RPMI8226 (cell line): ENCODE measurements around the gene RTP3.
A peak's percentile ranks its signal among the peaks of the same experiment; 100 is the strongest.
"Not testable (repeated sequence)": the region's sequence is repeated elsewhere in the genome, so short reads cannot be mapped to it uniquely, and the experiment has no call there.

Experiments
- DNase-seq: peaks from one replicate; pipeline ENCODE4 v3.0.0-alpha.2; 2015

RTP3 gene

DNA sequence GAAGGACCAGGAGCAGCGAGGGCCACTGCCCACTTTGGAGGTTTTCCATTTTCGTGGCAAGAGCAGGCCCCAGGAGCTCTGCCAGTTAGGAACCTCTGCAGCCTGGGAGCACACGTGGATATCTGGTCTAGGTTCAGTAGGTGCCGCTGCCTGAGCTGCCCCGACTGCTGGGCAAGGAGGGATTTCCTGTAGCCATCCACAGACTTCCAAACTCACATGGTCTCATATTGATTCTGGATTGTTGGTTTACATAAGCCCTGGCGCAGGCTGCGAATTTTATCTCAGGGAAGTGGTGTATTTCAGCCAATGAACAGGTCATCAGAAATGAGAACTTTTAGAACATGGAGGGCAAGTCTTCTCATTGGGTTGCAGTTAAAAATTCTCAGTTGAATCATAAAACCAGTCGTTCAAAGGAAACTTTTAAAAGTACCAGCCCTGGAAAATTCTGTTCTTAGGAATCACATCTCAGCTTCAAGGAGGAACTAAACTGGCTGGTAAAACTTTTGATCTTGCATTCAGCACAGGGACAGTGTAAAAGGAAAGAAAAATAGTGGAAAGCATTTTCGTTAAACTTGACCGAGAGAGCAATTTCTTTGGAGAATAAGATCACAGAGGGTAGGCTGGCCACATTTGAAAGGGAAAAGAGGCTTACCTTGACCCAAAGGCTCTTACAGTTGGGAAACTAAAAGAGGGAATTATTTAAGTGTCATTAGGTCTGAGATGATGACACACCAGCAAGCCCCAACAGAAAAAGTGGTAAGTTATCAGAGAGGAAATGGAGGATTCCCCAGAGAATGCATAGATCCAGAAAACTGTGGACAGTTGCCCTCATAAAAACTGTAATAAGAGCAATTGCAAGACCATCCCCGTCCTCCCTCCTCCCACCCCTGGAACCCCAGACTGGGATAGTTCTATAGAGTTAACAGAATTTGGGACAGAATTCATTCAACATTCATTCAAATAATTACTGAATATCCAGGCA, 6.4 kb upstream of the RTP3 start:
- no peak for DNase-seq

DNA sequence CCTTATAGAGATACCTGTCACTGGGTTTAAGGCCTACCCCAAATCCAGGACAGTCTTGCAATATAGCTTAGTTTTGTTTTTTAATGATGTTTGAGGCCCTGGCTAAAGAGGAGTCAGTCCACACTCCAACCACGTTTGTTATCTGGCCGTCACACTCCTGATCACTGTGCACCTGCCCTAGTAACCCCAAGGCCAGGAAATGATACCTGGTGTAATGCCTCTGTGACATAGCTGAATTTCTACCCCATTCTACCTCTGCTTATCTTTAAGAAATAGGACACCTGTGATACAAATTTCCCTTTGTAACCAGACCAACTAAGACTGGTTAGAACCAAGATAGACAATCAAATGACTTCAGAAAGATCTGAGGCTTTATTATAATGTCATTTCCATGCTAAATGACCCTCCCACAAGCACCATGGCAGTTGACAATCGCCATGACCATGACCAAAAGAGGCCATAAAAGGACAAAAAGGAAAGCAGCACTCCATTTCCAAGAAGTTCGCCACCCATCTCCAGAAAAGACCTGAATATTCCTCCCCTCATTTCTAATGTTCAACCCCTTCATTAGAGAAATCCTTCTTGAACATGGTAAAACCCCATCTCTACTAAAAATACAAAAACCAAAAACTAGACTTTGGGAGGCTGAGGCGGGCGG, 4.8 kb upstream of the RTP3 start:
- no peak for DNase-seq

DNA sequence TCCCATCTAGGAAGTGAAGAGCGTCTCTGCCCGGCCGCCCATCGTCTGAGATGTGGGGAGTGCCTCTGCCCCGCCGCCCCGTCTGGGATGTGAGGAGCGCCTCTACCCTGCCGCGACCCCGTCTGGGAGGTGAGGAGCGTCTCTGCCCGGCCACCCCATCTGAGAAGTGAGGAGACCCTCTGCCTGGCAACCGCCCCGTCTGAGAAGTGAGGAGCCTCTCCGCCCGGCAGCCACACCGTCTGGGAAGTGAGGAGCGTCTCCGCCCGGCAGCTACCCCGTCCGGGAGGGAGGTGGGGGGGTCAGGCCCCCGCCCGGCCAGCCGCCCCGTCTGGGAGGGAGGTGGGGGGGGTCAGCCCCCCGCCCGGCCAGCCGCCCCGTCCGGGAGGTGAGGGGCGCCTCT, 3.3 kb upstream of the RTP3 start:
- DNase-seq: not testable (repeated sequence)

DNA sequence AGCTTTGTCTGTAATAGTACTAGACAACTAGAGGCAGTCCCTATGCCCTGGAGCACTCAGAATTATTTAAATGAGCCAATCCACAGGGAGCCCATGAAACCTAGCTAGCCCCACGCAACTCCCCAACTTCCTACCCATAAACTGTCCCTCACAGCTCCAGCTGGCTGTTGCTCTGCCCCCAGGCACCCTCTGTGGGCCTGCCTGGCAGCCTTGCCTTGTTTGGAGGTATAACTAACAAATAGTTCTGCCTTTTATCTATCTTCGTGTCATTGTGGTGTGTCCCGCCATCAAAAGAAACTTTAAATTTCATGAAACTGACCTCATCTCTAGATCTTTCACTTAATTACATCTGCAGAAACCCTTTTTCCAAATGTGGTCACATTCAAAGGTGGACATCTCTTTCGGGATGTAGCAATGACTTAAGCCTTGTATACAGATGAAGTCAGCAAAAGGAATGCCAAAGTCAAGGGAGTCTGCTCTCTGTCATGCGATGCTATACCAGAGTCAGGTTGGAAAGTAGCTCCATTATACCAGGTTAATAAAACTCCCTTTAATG, 1.8 kb upstream of the RTP3 start:
- DNase-seq: no peak

DNA sequence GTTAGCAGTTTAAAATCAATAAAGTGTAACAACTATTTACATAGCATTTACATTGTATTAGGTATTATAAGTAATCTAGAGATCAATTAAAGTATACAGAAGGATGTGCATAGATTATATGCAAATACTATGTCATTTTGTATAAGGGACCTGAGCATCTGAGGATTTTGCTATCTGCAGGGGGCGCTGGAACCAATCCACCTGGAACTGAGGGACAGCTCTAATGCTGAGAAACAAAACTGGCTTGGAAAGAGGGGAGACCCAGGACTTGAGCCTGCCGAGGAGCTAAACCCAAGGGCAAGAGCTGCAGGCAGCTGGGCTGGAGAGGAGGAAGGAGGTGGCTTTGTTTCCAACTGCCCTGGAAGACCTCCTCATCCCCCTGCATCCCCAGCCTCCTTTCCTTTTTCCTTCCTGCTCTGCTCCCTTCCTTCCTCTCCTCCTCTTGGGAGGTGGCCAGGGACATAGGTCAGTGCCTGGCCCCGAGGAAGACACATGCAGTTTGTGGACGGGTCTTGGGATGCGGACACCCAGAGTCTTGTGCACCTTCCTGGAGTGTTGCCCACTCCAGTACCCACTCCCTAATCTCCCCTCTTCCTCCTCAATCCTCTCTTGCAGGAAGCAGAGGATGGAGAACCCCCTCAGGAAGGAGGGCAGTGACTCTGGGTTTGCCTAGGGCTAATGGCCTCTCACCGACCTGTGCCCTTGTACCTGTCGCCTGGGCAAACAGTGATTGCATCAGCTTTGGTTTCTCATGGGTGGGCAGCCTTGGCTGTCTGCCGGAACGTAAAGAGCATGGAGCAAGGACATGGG, 825 bp upstream of the RTP3 start:
- DNase-seq: peak; percentile 68

DNA sequence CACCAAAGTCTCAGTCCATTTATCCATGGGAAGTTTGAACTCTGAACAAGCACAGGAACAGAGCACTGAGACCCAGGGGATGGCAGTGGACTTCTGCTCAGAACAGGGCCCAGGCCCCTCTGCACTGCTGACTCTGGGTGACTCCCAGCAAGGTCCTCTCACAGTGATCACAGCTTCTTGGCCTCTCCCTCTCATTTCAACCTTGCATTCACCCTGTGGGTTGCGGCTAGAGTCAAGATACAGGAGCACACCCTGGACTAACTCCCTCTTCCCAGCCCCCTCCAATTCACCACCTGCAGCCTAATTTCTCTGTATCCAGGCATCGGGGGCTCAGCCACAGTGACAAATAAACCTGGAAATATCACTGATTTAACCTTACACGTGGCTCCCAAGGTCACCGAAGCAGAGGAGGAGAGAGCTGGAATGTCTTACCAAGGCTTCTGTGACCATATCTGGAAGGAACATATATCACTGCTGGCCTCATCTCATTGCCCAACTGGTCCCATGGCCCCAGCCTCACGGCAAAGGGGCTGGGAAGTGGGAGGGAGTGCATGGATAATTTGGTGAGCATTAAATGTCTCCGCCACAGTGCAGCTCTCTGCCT, 1.2 kb downstream of the RTP3 start:
- DNase-seq: no peak

DNA sequence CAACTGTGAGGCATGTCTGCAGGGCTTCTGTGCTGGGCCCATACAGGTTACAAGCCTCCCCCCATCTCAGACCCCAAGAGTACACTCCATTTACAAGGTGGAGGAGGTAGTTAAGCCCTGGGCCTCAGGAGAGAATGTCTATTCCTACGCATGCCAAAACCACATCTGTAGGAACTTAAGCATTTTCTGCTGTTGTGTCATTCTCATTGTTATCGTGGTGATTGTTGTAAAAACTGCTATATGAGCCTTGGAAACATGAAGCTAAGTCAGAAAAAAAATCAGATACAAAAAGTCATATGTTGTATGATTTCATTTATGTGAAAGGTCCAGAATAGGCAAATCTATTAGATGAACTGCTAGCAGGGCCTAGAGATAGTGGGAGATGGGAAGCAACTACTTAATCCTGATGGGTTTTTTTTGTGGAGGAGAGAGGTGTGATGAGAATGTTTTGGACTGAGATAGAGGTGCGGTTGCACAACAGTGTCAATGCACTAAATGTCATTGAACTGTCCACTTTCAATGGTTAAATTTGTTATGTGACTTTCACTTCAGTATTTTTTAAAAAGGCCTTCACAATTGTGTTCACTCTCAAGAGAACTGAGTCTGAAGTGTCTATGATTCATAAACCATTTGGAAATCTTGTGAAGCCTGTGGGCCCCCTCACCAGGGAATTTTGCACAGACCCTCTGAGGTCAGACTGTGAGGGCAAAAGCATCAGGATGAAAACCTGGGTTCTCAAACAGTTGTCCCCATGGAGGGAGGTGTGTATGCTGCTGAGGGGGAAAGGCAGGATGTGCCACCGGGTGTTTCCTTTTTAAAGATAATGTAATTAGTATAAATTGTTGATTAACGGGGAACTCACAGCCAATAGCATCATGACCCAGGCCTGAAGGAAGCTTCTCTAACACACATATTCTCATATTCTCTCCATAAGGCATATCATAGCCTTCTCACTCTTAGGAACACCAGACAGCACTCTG, 3.2 kb downstream of the RTP3 start:
- DNase-seq: peak; percentile 17

DNA sequence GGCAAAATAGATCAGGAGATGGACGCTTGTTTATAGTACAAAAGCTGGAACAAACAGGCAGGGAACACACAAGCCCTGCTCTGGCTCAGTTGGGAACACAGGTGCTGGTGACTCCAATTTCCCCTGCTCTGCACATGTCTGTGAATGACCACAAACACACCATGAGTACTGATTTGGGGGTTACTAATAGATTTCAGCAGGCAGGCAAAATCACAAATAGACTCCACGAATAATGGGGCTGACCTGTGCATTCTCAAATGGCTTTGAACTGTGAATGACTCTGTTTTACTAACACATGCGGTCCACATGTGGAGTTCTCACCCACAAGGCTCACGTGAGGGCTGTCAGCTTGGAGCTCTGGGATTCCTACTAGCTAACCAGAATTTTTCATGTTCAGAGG, 3.9 kb downstream of the RTP3 start:
- DNase-seq: peak; percentile 74

DNA sequence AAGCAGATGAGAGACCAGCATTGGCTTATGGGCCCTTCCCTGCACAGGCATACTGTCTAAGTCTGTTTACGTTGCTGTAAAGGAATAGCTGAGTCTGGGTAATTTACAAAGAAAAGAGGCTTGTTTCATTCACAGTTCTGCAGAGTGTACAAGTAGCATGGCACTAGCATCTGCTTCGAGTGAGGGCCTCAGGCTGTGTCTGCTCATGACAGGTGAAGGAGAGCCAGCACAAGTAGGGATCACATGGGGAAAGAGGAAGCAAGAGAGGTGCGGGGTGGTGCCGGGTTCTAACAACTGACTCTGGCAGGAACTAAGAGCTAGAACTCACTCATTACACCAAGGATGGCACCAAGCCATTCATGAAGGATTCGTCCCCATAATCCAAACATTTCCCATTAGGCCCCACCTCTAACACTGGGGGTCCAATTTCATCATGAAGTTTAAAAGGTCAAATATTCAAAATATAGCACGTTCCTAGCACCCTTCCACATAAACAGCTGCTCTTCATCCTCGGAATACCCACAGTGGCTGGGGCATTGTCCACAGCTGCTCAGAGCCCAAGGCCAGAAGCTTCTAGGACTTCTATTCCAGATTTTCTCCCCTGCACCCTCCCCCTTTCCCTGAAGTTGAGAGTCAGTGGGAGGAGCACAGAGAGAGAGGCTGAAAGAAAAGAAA, 5.6 kb downstream of the RTP3 start:
- DNase-seq: peak; percentile 91

DNA sequence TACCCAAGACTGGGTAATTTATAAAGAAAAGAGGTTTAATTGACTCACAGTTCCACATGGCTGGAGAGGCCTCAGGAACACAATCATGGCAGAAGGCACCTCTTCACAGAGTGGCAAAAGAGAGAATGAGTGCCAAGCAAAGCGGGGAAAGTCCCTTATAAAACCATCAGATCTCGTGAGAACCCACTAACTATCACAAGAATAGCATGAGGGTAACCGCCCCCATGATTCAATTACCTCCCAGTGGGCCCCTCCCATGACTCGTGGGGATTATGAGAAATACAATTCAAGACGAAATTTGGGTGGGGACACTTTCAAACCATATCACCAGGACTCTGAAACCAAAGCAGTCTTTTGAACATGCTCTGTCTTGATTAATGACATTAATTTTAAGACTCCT, 7.0 kb downstream of the RTP3 start:
- DNase-seq: peak; percentile 73

DNA sequence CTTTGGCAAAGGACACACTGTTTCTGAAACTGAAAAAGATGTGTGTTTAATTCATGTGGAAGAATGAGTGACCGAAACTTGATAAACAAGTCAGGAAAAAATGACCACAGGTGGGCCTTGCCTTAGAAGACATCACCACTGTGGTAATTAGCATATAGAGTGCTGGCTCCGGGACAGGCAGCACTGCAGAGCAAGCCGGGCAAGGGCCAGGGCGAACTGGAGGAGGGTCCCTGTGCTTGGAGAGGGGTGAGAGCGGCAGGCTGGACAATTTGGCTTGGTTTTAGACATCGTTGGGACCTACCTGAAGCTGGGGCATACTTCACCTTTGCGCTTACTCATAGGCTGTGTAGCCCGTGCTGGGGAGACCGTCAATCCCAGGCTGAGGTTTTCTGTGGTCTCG, 8.2 kb downstream of the RTP3 start:
- peak; percentile 84 for DNase-seq

DNA sequence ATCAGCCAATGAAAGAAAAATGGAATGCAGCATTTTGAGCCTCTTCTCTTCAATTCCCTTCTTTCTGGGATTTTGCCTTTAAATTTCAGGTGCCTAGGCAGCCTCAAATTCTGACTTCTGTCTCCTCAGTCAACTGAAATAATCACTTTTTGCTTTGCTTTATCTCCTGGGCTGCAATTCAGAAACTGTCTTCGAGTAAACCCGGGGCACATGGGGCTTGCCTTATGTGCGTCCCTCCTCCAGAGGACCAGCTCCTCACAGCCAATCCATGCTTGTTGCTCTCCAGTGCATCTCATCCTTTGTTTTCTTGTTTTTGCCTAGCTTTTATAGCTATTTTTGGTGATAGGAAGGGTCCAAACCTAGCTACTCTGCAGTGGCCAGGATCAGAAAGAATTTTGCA, 8.8 kb downstream of the RTP3 start:
- DNase-seq: no peak

DNA sequence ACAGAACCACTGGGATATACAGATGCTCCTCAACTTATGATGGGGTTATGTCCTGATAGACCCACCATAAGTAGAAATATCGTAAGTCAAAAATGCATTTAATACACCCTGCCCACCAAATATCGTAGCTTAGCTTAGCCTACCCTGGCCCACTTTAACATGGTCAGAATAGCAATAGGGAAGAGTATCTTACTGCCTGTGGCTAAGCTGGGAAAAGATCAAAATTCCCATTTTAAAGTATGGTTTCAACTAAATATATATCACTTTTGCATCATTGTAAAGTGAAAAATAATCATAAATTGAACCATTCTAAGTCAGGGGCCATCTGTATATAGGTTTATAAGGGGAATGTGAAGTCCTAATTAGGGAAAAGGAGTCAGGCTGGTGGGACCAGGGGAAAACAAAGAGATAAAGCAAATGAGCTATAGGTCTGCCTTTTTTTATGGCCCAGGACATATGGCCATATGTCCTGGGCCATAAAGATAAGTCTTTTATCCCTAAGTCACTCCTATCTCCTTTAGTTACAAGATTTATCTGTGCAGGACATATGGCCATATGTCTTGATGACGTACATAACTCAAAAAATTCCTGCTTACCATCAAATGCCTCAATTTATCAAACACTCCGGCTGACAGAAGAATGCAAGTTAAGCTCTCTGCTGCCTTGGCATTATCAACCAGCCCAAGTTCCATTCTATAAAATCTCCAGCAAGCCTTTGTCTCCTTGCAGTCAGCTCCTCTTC, 11.2 kb downstream of the RTP3 start:
- no peak for DNase-seq

DNA sequence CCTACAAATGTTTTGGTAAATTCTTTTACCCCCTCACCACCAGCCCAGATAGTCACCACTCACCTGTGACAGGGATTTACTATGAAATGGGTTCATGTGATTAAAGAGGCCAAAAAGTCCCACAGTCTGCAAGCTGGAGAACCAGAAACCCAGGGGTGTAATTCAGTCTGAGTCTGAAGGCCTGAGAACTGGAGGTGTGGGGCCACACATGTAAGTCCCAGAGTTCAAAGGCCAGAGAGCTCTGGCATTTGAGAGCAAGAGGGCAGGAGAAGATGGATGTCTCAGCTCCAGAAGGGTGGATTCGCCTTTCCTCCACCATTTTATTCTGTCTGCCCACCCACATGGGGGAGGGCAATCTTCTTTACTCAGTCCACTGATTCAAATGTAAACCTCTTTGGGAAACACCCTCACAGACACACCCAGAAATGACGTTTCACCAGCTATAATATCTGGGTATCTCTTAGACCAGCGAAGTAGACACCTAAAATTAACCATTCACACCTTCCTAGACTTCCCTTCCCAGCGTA, 11.9 kb downstream of the RTP3 start:
- DNase-seq: no peak

DNA sequence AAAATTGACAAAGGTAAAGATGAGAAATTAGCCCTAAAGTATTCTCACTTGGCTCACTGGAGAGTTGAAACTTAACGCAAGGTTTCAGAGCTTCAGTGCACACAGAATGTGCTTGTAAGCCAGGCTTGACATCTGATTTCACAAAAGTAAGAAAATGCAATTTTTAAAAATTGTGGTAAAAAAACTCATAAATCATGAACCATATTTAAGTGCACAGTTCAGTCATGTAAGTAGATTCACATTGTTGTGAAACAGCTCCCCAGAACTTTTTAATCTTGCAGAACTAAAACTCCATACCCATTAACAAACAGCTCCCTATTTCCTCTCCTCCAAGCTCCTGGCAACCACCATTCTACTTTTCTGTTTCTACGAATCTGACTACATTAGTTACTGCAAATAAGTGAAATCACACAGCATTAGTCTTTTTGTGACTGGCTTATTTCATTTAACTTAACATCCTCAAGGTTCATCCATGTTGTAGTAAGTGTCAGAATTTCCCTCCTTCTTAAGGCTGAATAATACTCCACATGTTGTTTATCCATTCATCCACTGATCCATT, 14.5 kb downstream of the RTP3 start:
- DNase-seq: no peak

DNA sequence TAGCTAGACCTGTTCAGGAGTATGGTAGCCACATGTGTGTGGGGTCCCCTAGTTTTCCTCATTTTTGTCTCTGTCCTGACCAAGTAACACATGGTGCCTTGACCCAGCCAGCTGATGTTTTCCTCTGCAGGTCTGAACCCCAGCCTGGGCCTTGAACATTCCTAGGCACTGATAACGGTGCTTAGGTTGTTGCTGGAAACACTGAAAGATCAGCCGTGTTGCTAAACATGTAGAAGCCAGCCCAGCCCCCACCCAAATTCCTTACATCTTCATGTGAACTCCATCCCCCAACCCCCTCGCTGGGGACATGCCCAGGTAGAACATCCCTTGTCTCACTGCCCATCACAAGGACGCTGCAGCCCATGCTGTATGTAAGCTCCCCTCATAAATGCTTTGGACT, 18.7 kb downstream of the RTP3 start:
- no peak for DNase-seq

DNA sequence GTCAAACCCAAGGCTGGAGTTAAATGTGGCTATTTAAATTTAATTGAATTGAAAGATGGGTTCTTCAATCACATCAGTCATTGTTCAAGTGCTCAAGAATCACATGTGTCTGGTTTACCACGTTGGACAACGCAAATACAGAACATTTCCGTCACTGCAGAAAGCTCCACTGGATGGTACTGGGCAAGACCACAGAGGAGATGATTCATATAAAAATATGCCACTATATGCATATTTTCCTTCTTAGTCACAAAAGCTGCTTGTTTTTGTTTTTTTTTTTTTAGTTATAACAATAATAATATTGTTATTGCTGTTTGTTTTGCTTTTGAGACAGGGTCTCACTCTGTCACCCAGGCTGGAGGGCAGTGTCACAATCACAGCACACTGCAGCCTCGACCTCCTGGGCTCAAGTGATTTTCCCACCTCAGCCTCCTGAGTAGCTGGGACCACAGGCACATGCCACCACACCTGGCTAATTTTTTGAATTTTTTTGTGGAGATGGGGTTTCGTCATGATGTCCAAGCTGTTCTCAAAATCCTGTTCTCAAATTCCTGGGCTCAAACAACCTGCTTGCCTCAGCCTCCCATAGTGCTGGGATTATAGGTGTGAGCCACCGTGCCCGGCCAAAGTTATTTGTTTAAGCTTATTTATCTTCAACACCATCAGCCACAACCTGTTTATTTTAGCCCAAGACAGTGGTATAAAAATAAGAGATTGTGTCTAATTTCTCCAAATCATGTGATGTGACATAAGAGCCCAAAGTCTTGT, 19.4 kb downstream of the RTP3 start:
- DNase-seq: no peak

DNA sequence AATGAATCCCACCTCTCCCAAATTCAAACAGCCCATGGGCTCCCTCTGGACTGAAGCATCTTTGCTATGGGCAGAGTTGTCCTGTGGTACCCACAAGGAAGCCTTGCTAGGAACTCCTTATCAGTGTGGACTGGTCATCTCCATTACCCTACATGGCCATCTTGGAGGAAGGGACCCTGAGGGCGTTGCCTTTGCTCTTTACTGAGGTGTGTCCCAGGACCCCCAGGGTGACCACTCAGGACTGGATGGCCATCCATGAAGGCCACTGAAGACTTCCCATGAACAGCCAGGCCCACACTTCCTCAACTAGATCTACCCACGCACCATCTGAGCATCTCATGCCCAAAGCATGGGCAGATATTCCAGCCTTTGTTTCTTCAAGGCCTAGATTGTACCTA, 20.0 kb downstream of the RTP3 start:
- DNase-seq: no peak

DNA sequence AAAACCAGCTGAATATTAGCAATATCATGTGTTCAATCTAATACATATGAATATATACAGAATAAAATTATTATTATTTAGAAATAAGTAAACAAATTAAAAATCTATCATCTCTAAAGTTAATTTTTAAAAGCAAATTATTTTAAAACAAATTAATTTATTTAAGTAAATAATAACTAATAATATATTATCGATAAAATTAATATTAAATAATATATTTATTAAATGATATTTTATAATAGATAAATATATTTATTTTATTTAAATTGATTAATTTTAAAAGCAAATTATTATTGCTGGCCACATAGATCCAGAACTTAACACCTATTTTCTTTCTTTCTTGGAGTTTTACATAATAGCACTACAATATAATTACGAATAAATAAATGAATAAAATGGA, 22.2 kb downstream of the RTP3 start:
- no peak for DNase-seq
